ENCODE results near the gene NOP14. TPM values are rescaled to one million over a fixed set of nuclear protein-coding genes. Genes with fewer than 3 reads are reported as not detected.

The NOP14 gene
- total and polyA plus RNA-seq, 2 experiments from 2014 or later, result 15.9 to 20.5 TPM

DNA sequence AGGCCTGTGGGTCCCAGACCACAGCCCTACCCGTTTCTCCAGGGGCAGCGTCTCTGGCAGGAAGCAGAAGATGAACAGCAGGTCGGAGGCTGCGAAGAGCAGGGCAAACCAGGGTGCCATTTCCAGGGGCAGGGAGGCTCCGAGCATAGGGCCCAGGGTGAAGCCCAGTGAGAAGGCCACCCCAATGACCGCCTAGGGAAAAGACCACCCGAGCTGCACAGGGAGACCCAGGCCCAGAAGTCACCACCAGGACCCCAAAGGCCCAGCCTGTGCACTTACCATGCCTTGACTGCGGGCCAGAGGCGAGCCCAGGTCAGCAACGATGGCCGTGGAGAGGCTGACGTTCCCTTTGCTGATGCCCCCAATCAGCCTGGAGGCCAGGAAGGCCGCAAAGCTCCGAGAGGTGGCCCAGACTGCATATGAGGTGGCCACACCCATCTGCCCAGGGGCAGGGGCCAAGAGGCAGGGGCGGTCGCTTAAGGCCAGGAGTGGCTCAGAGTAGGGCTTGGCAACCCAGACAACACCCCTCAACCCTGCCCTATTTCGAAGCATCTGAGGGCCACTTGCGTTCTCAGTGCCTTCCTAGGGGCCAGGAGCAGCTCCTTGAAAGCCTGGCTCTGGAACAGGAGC is 30.8 kb downstream of the NOP14 start:
- Histone ChIP-seq H3K36me3 (ENCODE audit: low read depth) (no peaks in the 10 kb centered on the region; the same call in 1 of the 2 replicates), H3K79me2 (ENCODE audit: insufficient read depth) (peaks cover 10% of the 10 kb centered on the region; the same call in 1 of the 2 replicates), H4K20me1 (ENCODE audit: insufficient read depth) (no peaks in the 10 kb centered on the region), H3K9me3 (ENCODE audit: low read depth) (no peaks in the 10 kb centered on the region), H3K9ac (peak overlapping the region; percentile 74; the same call in 1 of the 2 replicates), H3F3A (ENCODE audit: insufficient read depth) (peaks cover 31% of the 10 kb centered on the region), H2AFZ (no peak overlapping the region), H3K27ac (no peak overlapping the region), H3K9me2 (ENCODE audit: insufficient read depth) (no peaks in the 10 kb centered on the region), H3K4me2 (ENCODE audit: unreplicated experiment) (peak overlapping the region; percentile 84), H3K4me1 (ENCODE audit: insufficient read depth) (peaks cover 22% of the 10 kb centered on the region), H3K4me3 (peak overlapping the region; percentile 66; the same call in 1 of the 2 replicates), H3K27me3 (replicated peaks; ENCODE audit: insufficient read depth) (no peaks in the 10 kb centered on the region)
- in situ Hi-C loops (cut with MboI), result no loop called here
- TF ChIP-seq EZH2 (IDR thresholded peaks at IDR 0.05; ENCODE audit: insufficient read depth, poor library complexity, severe bottlenecking) (no peak), EZH2phosphoT487 (IDR thresholded peaks at IDR 0.05; ENCODE audit: insufficient read depth, low read depth) (no peak)
- DNase-seq, result no peak
- WGBS, 2 experiments (ENCODE audit: low coverage in 1 of 2, low lambda C conversion rate in 2 of 2, missing lambda C conversion rate in 2 of 2), result 84 to 88% methylated on average over 18 of the region's 18 CpGs

DNA sequence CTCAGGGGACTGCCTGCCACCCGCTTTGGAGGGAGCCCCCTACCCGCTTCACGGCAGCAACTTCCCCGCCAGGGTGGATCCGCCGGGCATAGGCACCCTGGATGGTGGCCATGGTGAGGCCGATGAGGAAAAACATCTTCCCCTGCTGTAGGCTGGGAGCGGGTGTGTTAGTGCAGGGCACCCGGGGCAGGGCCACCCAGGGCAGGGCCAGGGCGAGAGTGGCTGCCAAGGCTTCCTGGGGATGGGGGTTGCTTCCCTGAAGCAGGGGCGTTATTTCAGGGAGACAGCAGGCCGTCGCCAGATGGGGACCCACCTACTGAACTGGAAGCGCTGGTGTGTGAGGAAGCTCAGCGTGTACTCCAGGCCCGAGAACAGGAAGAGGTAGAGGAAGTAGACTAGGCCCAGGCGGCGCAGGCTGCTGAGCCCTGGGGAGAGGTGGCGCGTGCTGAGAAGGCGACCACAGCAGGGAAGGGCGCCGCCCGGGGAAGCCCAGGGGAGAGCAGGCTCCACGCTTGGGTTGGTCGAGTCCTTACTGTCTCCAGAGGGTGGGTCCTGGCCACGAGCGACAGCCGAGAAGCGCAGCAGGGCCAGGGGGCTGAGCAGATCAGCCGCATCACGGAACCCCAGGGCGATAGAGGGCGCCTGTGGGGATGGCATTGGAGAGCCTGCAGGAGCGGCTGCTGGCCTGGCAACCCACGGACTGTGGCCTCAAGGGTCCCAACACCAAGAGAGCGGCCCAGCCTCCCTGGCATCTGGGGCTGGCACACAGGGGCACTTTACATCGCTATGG is 31.5 kb downstream of the NOP14 start:
- Histone ChIP-seq H3K27ac (no peak overlapping the region), H3K9me3 (ENCODE audit: low read depth) (no peaks in the 10 kb centered on the region), H3K36me3 (ENCODE audit: low read depth) (no peaks in the 10 kb centered on the region; the same call in 1 of the 2 replicates), H3K4me2 (ENCODE audit: unreplicated experiment) (no peak overlapping the region), H3F3A (ENCODE audit: insufficient read depth) (peaks cover 25% of the 10 kb centered on the region), H3K27me3 (replicated peaks; ENCODE audit: insufficient read depth) (no peaks in the 10 kb centered on the region), H3K4me3 (no peak overlapping the region), H3K4me1 (ENCODE audit: insufficient read depth) (peaks cover 17% of the 10 kb centered on the region), H4K20me1 (ENCODE audit: insufficient read depth) (no peaks in the 10 kb centered on the region), H3K9me2 (ENCODE audit: insufficient read depth) (no peaks in the 10 kb centered on the region), H2AFZ (no peak overlapping the region), H3K79me2 (ENCODE audit: insufficient read depth) (peaks cover 10% of the 10 kb centered on the region; the same call in 1 of the 2 replicates), H3K9ac (no peak overlapping the region)
- no peak for DNase-seq
- in situ Hi-C loops (cut with MboI), result no loop called here
- 92 to 94% methylated on average over 33 to 38 of the region's 38 CpGs for WGBS, 2 experiments (ENCODE audit: low coverage in 1 of 2, low lambda C conversion rate in 2 of 2, missing lambda C conversion rate in 2 of 2)
- TF ChIP-seq EZH2phosphoT487 (IDR thresholded peaks at IDR 0.05; ENCODE audit: insufficient read depth, low read depth) (no peak), EZH2 (IDR thresholded peaks at IDR 0.05; ENCODE audit: insufficient read depth, poor library complexity, severe bottlenecking) (no peak)

DNA sequence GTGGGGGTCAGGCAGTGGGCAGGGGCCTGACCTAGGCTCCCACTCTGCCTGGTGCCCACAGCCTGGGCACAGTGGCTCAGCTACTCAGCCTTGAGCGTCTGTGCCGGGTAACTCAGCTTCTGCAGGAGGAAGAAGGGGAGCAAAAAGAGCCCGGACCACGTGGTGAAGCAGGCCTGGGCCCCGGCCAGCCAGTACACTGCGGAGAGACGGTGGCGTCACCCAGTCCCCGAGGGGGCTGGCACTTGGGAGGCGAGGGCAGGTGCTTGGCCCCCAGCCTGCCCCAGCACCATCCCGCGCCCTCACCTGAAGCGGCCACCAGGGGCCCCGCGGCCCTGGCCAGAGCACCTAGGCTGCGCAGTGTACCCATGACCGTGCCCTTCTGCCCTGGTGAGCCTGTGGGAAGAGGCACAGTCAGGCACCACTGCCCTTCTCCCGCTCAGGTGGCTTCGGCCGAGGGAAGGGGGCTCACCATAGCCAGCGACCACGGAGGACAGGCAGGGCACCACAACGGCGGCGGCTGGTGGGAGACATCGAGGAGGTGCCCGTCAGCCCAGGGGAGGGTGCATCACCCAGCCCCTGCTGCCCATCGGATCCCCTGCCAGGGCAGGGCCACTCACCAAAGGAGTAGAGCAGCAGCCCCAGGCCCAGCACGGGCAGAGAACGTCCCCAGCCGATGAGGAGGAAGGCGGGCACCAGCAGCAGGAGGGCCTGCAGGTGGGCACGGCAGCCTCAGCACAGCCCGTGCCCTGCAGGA is 32.3 kb downstream of the NOP14 start:
- Histone ChIP-seq H3K9ac (no peak overlapping the region), H3K9me2 (ENCODE audit: insufficient read depth) (no peaks in the 10 kb centered on the region), H2AFZ (no peak overlapping the region), H3K27me3 (replicated peaks; ENCODE audit: insufficient read depth) (no peaks in the 10 kb centered on the region), H3K4me2 (ENCODE audit: unreplicated experiment) (no peak overlapping the region), H3K79me2 (ENCODE audit: insufficient read depth) (peaks cover 5% of the 10 kb centered on the region; the same call in 1 of the 2 replicates), H3K27ac (no peak overlapping the region), H3K36me3 (ENCODE audit: low read depth) (no peaks in the 10 kb centered on the region; the same call in 1 of the 2 replicates), H3K4me1 (ENCODE audit: insufficient read depth) (peaks cover 9% of the 10 kb centered on the region), H3F3A (ENCODE audit: insufficient read depth) (peaks cover 17% of the 10 kb centered on the region), H4K20me1 (ENCODE audit: insufficient read depth) (no peaks in the 10 kb centered on the region), H3K4me3 (no peak overlapping the region), H3K9me3 (ENCODE audit: low read depth) (no peaks in the 10 kb centered on the region)
- no peak for DNase-seq
- TF ChIP-seq EZH2phosphoT487 (IDR thresholded peaks at IDR 0.05; ENCODE audit: insufficient read depth, low read depth) (no peak), EZH2 (IDR thresholded peaks at IDR 0.05; ENCODE audit: insufficient read depth, poor library complexity, severe bottlenecking) (no peak)
- 81 to 82% methylated on average over 32 to 33 of the region's 34 CpGs for WGBS, 2 experiments (ENCODE audit: low coverage in 1 of 2, low lambda C conversion rate in 2 of 2, missing lambda C conversion rate in 2 of 2)
- in situ Hi-C loops (cut with MboI), result no loop called here

GRCh38 chr4:2930135-2930757 is 33.0 kb downstream of the NOP14 start:
- no peaks in the 10 kb centered on the region; the same call in 1 of the 2 replicates for H3K36me3 ChIP-seq (ENCODE audit: low read depth)
- peaks cover 12% of the 10 kb centered on the region; the same call in 1 of the 2 replicates for H3F3A ChIP-seq (ENCODE audit: insufficient read depth)
- H4K20me1 ChIP-seq (ENCODE audit: insufficient read depth), result no peaks in the 10 kb centered on the region
- H3K4me3 ChIP-seq, result no peak overlapping the region
- no peaks in the 10 kb centered on the region for H3K9me3 ChIP-seq (ENCODE audit: low read depth)
- no peak overlapping the region for H2AFZ ChIP-seq
- WGBS, 2 experiments (ENCODE audit: low coverage in 1 of 2, low lambda C conversion rate in 2 of 2, missing lambda C conversion rate in 2 of 2), result 79 to 85% methylated on average over 12 of the region's 12 CpGs
- TF ChIP-seq EZH2 (IDR thresholded peaks at IDR 0.05; ENCODE audit: insufficient read depth, poor library complexity, severe bottlenecking), result no peak
- no peak for TF ChIP-seq EZH2phosphoT487 (IDR thresholded peaks at IDR 0.05; ENCODE audit: insufficient read depth, low read depth)
- no peak for DNase-seq
- peaks cover 5% of the 10 kb centered on the region; the same call in 1 of the 2 replicates for H3K4me1 ChIP-seq (ENCODE audit: insufficient read depth)
- H3K9ac ChIP-seq, result no peak overlapping the region
- no peaks in the 10 kb centered on the region for H3K9me2 ChIP-seq (ENCODE audit: insufficient read depth)
- peaks cover 3% of the 10 kb centered on the region for H3K79me2 ChIP-seq (ENCODE audit: insufficient read depth)
- H3K27me3 ChIP-seq (replicated peaks; ENCODE audit: insufficient read depth), result no peaks in the 10 kb centered on the region
- H3K27ac ChIP-seq, result no peak overlapping the region
- in situ Hi-C loops (cut with MboI), result no loop called here
- H3K4me2 ChIP-seq (ENCODE audit: unreplicated experiment), result no peak overlapping the region
